Neural cell (in vitro differentiated cells): Measurements from ENCODE around the gene SRSF5. TPM values are rescaled to one million over a fixed set of nuclear protein-coding genes. Genes with fewer than 3 reads are reported as not detected.

ENCODE experiments used
- H2AFZ ChIP-seq: fragments of 200-600, 300-800 bp; sonication (generic), shearing (Covaris generic); 2 replicates; pipeline ENCODE4 v1.6.0; 2014; ENCODE audit warnings: low read depth, mild to moderate bottlenecking, antibody characterized with exemption, low read length, moderate library complexity
- H3F3A ChIP-seq: fragments of 200-600 bp; shearing (Covaris generic); 2 replicates; pipeline ENCODE4 v1.6.1; 2016; ENCODE audit warnings: mild to moderate bottlenecking, moderate library complexity, mixed read lengths, antibody characterized with exemption, low read length; ENCODE audit not compliant: insufficient read depth, poor library complexity, severe bottlenecking
- H3K27ac ChIP-seq: fragments of 200-600, 300-800 bp; sonication (generic), shearing (Covaris generic); 2 replicates; pipeline ENCODE4 v1.5.1; 2014; ENCODE audit warnings: mild to moderate bottlenecking, low read length, moderate library complexity
- H3K27me3 ChIP-seq: fragments of 300-800, 200-600 bp; sonication (generic), shearing (Covaris generic); 2 replicates; pipeline ENCODE4 v1.6.0; 2014; ENCODE audit warnings: mild to moderate bottlenecking, low read depth, low read length, moderate library complexity; ENCODE audit not compliant: insufficient read depth
- H3K36me3 ChIP-seq: fragments of 300-800, 200-600 bp; sonication (generic), shearing (Covaris generic); 2 replicates; pipeline ENCODE4 v1.5.1; 2014; ENCODE audit warnings: mild to moderate bottlenecking, antibody characterized with exemption, low read length, moderate library complexity; ENCODE audit not compliant: insufficient read depth
- H3K4me2 ChIP-seq: fragments of 300-800, 200-600 bp; sonication (generic), shearing (Covaris generic); 2 replicates; pipeline ENCODE4 v1.6.0; 2014; ENCODE audit warnings: mild to moderate bottlenecking, low read length
- H3K4me3 ChIP-seq: fragments of 300-800, 200-600 bp; sonication (generic), shearing (Covaris generic); 2 replicates; pipeline ENCODE4 v1.5.1; 2014; ENCODE audit warnings: mild to moderate bottlenecking, low read length, moderate library complexity
- H3K79me2 ChIP-seq: fragments of 200-600 bp; shearing (Covaris generic); replicated peaks from 2 replicates; pipeline ENCODE4 v1.6.0; 2014; ENCODE audit warnings: mild to moderate bottlenecking, low read length, moderate library complexity; ENCODE audit not compliant: insufficient read depth
- H3K9ac ChIP-seq: fragments of 300-800, 200-600 bp; sonication (generic), shearing (Covaris generic); 2 replicates; pipeline ENCODE4 v1.6.1; 2016; ENCODE audit warnings: mild to moderate bottlenecking, low read length, mixed read lengths
- H3K9me2 ChIP-seq: fragments of 200-600 bp; shearing (Covaris generic); 2 replicates; pipeline ENCODE4 v1.6.1; 2016; ENCODE audit warnings: mild to moderate bottlenecking, low read length, mixed read lengths; ENCODE audit not compliant: insufficient read depth
- H3K9me3 ChIP-seq: fragments of 200-600, 300-800 bp; sonication (generic), shearing (Covaris generic); 2 replicates; pipeline ENCODE4 v1.6.1; 2016; ENCODE audit warnings: mild to moderate bottlenecking, mixed run types, low read length, moderate library complexity, mixed read lengths
- H4K20me1 ChIP-seq: fragments of 200-600 bp; shearing (Covaris generic); 2 replicates; pipeline ENCODE4 v1.6.1; 2016; ENCODE audit warnings: mild to moderate bottlenecking, mixed run types; ENCODE audit not compliant: insufficient read depth
- CTCF ChIP-seq: fragments of 450-650 bp; IDR thresholded peaks from 2 replicates; pipeline ENCODE4 v1.5.1; 2014; ENCODE audit warnings: antibody characterized with exemption, mild to moderate bottlenecking, moderate library complexity; ENCODE audit not compliant: poor library complexity, severe bottlenecking
- EP300 ChIP-seq: fragments of 450-650 bp; conservative IDR thresholded peaks from 2 replicates; pipeline ENCODE4 v1.6.1; 2014; ENCODE audit warnings: antibody characterized with exemption, mild to moderate bottlenecking, moderate library complexity; ENCODE audit not compliant: poor library complexity, severe bottlenecking
- EZH2 ChIP-seq: fragments of 200-600, 300-800 bp; shearing (Covaris generic), sonication (generic); IDR thresholded peaks from 2 replicates; pipeline ENCODE4 v1.6.1; 2014; ENCODE audit warnings: antibody characterized with exemption, low read length, borderline replicate concordance, mild to moderate bottlenecking; ENCODE audit not compliant: insufficient read depth, poor library complexity, severe bottlenecking
- MXI1 ChIP-seq: fragments of 450-650 bp; conservative IDR thresholded peaks from 2 replicates; pipeline ENCODE4 v1.6.1; 2014; ENCODE audit warnings: antibody characterized with exemption, mild to moderate bottlenecking; ENCODE audit not compliant: poor library complexity, severe bottlenecking
- POLR2AphosphoS5 ChIP-seq: IDR thresholded peaks from 2 replicates; pipeline ENCODE4 v1.6.1; 2012
- RAD21 ChIP-seq: fragments of 450-650 bp; conservative IDR thresholded peaks from 2 replicates; pipeline ENCODE4 v1.6.1; 2014; ENCODE audit warnings: antibody characterized with exemption, mild to moderate bottlenecking, moderate library complexity
- REST ChIP-seq: IDR thresholded peaks from 2 replicates; pipeline ENCODE4 v1.6.1; 2012; ENCODE audit warnings: borderline replicate concordance
- SMC3 ChIP-seq: fragments of 450-650 bp; conservative IDR thresholded peaks from 2 replicates; pipeline ENCODE4 v1.6.1; 2014; ENCODE audit warnings: antibody characterized with exemption, mild to moderate bottlenecking, moderate library complexity; ENCODE audit not compliant: poor library complexity
- TAF1 ChIP-seq: IDR thresholded peaks from 2 replicates; pipeline ENCODE4 v1.6.1; 2012; ENCODE audit warnings: low read depth
- polyA plus RNA-seq: library from polyadenylated mRNA; depleted of rRNA; stranded (reverse); fragments of >200 nt; gene quantifications from 2 replicates; pipeline ENCODE4 v1.2.3, GENCODE V29; 2014

Gene SRSF5
- polyA plus RNA-seq, 1 donor from 2014 or later, result 1,017 TPM

- peaks cover 26% of the 10 kb centered on the region for H3K36me3 ChIP-seq
Measured at GRCh38 chr14:69769623-69770022, 2.7 kb downstream of the SRSF5 start.

DNA sequence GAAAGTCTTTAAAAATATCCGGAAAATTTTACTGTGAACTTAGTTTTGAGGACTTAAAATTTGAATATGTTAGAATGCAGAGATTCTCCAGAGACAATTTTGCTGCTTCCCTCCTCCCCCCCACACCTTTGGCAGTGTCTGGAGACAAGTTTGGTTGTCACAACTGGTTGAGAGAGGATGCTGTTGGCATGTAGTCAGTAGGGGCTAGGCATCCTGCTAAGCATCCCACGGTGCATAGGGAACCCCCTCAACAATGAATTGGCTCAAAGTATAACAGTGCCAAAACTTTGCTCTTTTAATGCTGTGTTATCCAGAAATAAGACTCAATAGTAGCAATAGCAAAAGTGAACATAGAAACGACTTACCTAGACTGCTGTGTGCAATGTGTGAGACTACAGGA is 3.6 kb downstream of the SRSF5 start:
- Histone ChIP-seq H3K4me3 (no peak overlapping the region), H3K79me2 (peaks cover 23% of the 10 kb centered on the region), H3K9ac (no peak overlapping the region), H4K20me1 (no peaks in the 10 kb centered on the region), H3K27ac (no peak overlapping the region), H3K4me2 (no peak overlapping the region), H3K9me3 (no peaks in the 10 kb centered on the region), H3K36me3 (peaks cover 30% of the 10 kb centered on the region), H3K9me2 (no peaks in the 10 kb centered on the region), H2AFZ (no peak overlapping the region), H3K27me3 (no peaks in the 10 kb centered on the region), H3F3A (no peaks in the 10 kb centered on the region)
- TF ChIP-seq TAF1 (no peak), POLR2AphosphoS5 (no peak), EZH2 (no peak), MXI1 (no peak), RAD21 (no peak), SMC3 (no peak), EP300 (no peak), REST (no peak)

More at GRCh38 chr14:69769623-69770022, 2.7 kb downstream of the SRSF5 start:
- no peaks in the 10 kb centered on the region for H3K9me3 ChIP-seq
- peak overlapping the region; percentile 93 for H3K4me3 ChIP-seq
- no peak overlapping the region for H3K9ac ChIP-seq
- H3K4me2 ChIP-seq, result peak overlapping the region; percentile 9
- H3K27me3 ChIP-seq, result no peaks in the 10 kb centered on the region
- H3K27ac ChIP-seq, result no peak overlapping the region
- no peaks in the 10 kb centered on the region for H4K20me1 ChIP-seq
- no peaks in the 10 kb centered on the region for H3K9me2 ChIP-seq
- no peak overlapping the region for H2AFZ ChIP-seq
- no peaks in the 10 kb centered on the region for H3F3A ChIP-seq
- no peak for TF ChIP-seq TAF1
- TF ChIP-seq POLR2AphosphoS5, result no peak
- TF ChIP-seq REST, result no peak
- TF ChIP-seq CTCF, result no peak
- TF ChIP-seq EP300, result no peak
- H3K79me2 ChIP-seq, result peaks cover 23% of the 10 kb centered on the region
